OCI-LY3 (cell line): ENCODE data around the gene DOCK1.

Experiments used
- H2AFZ ChIP-seq: fragments of 200-600, 300-600 bp; shearing (Covaris generic); 2 replicates; pipeline ENCODE4 v1.6.0; 2014; ENCODE audit warnings: antibody characterized with exemption, low read depth, low read length
- H3K27ac ChIP-seq: fragments of 200-600, 300-600 bp; sonication (generic); 2 replicates; pipeline ENCODE4 v1.5.1; 2014; ENCODE audit warnings: mild to moderate bottlenecking, low read length, moderate library complexity, mixed read lengths
- H3K27me3 ChIP-seq: fragments of 200-600, 300-600 bp; sonication (generic); 2 replicates; pipeline ENCODE4 v1.6.1; 2014; ENCODE audit warnings: low read depth, low read length, mixed read lengths
- H3K36me3 ChIP-seq: fragments of 200-600, 300-600 bp; sonication (generic); replicated peaks from 2 replicates; pipeline ENCODE3; 2014; ENCODE audit warnings: low read depth, low read length, mixed read lengths
- H3K4me1 ChIP-seq: fragments of 300-600, 200-600 bp; sonication (generic); 2 replicates; pipeline ENCODE4 v1.6.1; 2014; ENCODE audit warnings: low read length, mixed read lengths
- H3K4me2 ChIP-seq: fragments of 200-600, 300-600 bp; sonication (generic); 2 replicates; pipeline ENCODE4 v1.6.1; 2014; ENCODE audit warnings: low read length, mixed read lengths
- H3K4me3 ChIP-seq: fragments of 300-600, 200-600 bp; sonication (generic); 2 replicates; pipeline ENCODE4 v1.5.1; 2014; ENCODE audit warnings: antibody characterized with exemption, mild to moderate bottlenecking, low read length, moderate library complexity
- H3K79me2 ChIP-seq: fragments of 300-600, 200-600 bp; shearing (Covaris generic); 2 replicates; pipeline ENCODE4 v1.6.1; 2014; ENCODE audit warnings: mild to moderate bottlenecking, low read length, mixed read lengths
- H3K9ac ChIP-seq: fragments of 300-600, 200-600 bp; shearing (Covaris generic); 2 replicates; pipeline ENCODE4 v1.6.0; 2014; ENCODE audit warnings: mild to moderate bottlenecking, low read length, moderate library complexity
- H3K9me3 ChIP-seq: fragments of 200-600, 300-600 bp; shearing (Covaris generic); 2 replicates; pipeline ENCODE4 v1.6.1; 2014; ENCODE audit warnings: low read length, mixed read lengths; ENCODE audit not compliant: insufficient read depth
- H4K20me1 ChIP-seq: fragments of 200-600, 300-600 bp; sonication (generic); 2 replicates; pipeline ENCODE4 v1.6.1; 2016; ENCODE audit warnings: low read length, mixed read lengths; ENCODE audit not compliant: insufficient read depth
- EZH2phosphoT487 ChIP-seq: fragments of 200-600 bp; shearing (Covaris generic); IDR thresholded peaks from 2 replicates; pipeline ENCODE4 v1.6.1; 2018; ENCODE audit warnings: antibody characterized with exemption, mixed run types, low read depth
- TF ChIP-seq, protein P1 (sequence below): fragments of 200-600, 300-600 bp; sonication (generic); IDR thresholded peaks from 2 replicates; pipeline ENCODE4 v1.5.1; 2014; ENCODE audit warnings: antibody characterized with exemption, low read length, low read depth

Gene DOCK1

DNA sequence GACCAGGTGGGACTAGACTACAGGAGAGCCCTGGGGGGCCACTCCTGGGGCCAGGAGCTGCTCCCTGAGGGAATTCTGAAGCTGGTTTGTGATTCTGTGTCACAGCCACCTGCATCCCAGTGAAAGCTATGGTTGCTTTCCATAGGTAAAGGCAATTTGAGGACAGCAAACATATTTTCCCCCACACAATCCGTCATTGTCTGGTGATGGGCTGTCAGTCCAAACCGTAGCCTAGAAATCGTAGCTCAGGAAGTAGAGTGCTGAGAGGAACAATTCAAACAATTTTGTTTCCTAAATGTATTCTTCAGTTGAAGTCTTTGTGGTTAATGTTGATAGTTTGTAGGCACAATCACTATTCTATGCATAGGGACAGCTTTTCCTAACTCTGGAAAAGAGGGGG lies 397.1 kb downstream of the DOCK1 start:
- H3K9ac ChIP-seq, result no peak overlapping the region
- H4K20me1 ChIP-seq, result no peaks in the 10 kb centered on the region
- H3K79me2 ChIP-seq, result no peaks in the 10 kb centered on the region
- no peak overlapping the region for H3K4me2 ChIP-seq
- no peaks in the 10 kb centered on the region for H3K4me1 ChIP-seq
- H3K9me3 ChIP-seq, result no peaks in the 10 kb centered on the region
- no peaks in the 10 kb centered on the region for H3K36me3 ChIP-seq
- H3K4me3 ChIP-seq, result no peak overlapping the region
- no peak overlapping the region for H2AFZ ChIP-seq
- no peak for TF ChIP-seq EZH2phosphoT487
- TF ChIP-seq, protein P1, sequence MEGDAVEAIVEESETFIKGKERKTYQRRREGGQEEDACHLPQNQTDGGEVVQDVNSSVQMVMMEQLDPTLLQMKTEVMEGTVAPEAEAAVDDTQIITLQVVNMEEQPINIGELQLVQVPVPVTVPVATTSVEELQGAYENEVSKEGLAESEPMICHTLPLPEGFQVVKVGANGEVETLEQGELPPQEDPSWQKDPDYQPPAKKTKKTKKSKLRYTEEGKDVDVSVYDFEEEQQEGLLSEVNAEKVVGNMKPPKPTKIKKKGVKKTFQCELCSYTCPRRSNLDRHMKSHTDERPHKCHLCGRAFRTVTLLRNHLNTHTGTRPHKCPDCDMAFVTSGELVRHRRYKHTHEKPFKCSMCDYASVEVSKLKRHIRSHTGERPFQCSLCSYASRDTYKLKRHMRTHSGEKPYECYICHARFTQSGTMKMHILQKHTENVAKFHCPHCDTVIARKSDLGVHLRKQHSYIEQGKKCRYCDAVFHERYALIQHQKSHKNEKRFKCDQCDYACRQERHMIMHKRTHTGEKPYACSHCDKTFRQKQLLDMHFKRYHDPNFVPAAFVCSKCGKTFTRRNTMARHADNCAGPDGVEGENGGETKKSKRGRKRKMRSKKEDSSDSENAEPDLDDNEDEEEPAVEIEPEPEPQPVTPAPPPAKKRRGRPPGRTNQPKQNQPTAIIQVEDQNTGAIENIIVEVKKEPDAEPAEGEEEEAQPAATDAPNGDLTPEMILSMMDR, result no peak
- H3K27me3 ChIP-seq, result no peaks in the 10 kb centered on the region
- no peak overlapping the region for H3K27ac ChIP-seq

DNA sequence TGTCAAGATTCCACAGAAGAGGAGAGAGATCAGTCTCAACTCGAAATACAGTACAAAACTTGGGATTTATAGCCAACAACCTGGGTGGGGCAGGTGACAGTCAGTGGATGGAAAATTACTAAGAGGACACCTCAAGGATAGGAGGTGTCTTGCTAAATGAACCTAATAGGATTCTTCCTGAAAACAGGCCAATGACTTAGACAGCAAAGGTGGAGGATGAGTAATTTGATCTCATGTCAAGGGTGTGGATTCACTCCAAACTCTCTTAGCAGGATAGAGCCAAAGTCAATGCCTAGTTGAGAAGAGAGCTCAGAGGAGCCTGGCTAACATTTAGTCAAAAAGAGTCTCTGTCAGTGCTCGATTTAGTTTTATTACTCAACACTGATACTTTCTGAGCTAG lies 397.9 kb downstream of the DOCK1 start:
- Histone ChIP-seq H3K27ac (no peak overlapping the region), H2AFZ (no peak overlapping the region), H3K4me3 (no peak overlapping the region), H3K36me3 (no peaks in the 10 kb centered on the region), H4K20me1 (no peaks in the 10 kb centered on the region), H3K4me2 (no peak overlapping the region), H3K9me3 (no peaks in the 10 kb centered on the region), H3K4me1 (no peaks in the 10 kb centered on the region), H3K27me3 (no peaks in the 10 kb centered on the region), H3K9ac (no peak overlapping the region), H3K79me2 (no peaks in the 10 kb centered on the region)
- TF ChIP-seq EZH2phosphoT487, result no peak
- TF ChIP-seq, protein P1, result no peak

DNA sequence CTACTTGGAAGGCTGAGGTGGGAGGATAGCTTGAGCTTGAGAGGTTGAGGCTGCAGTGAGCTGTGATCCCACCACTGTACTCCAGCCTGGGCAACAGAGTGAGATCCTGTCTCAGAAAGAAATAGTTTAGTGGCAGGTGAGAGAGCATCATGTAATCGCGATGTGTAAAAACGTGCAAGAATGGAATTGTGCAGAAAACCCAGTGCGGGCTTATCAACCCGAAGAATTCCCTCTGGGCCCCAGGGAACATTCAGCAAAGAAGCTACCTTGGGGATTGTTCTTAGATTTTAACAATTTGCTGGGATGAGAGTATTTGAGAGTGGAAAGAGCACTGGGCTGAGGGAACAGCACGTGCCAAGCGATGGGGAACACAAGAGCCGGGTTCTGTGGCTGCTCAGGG lies 398.5 kb downstream of the DOCK1 start:
- Histone ChIP-seq H3K4me2 (no peak overlapping the region), H3K9me3 (no peaks in the 10 kb centered on the region), H3K27me3 (no peaks in the 10 kb centered on the region), H3K36me3 (no peaks in the 10 kb centered on the region), H3K79me2 (no peaks in the 10 kb centered on the region), H3K4me1 (no peaks in the 10 kb centered on the region), H3K9ac (no peak overlapping the region), H3K27ac (no peak overlapping the region), H2AFZ (no peak overlapping the region), H4K20me1 (no peaks in the 10 kb centered on the region), H3K4me3 (no peak overlapping the region)
- TF ChIP-seq, protein P1, result no peak
- TF ChIP-seq EZH2phosphoT487, result no peak

DNA sequence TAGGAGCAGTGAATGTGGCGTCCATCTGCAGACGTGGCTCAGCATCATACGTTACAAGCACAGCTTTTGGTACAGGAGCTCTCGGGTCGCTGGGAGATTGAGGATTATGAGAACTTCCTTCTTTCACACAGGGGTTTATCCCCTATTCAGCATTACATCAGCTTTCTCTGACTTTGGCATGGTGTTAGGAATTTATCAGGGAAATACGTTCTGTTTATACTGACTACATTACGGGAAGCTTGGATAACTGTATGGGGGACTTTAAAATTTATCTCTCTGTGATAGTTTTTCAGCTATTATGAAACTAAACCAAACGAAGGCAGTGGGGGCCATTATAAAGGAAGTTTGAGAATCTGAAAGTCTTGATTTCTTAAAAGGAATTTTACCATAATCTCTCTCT lies 401.3 kb downstream of the DOCK1 start:
- Histone ChIP-seq H3K27me3 (no peaks in the 10 kb centered on the region), H3K4me2 (no peak overlapping the region), H3K4me3 (no peak overlapping the region), H3K9me3 (no peaks in the 10 kb centered on the region), H4K20me1 (no peaks in the 10 kb centered on the region), H3K27ac (no peak overlapping the region), H3K9ac (no peak overlapping the region), H3K36me3 (no peaks in the 10 kb centered on the region), H3K4me1 (no peaks in the 10 kb centered on the region), H2AFZ (no peak overlapping the region), H3K79me2 (no peaks in the 10 kb centered on the region)
- TF ChIP-seq, protein P1, result no peak
- no peak for TF ChIP-seq EZH2phosphoT487
